ENCODE data around the gene IL17RE. TPM values are rescaled to one million over a fixed set of nuclear protein-coding genes. Genes with fewer than 3 reads are reported as not detected.

The IL17RE gene
- total and polyA plus RNA-seq, 2 of the 13 experiments (the other 11 are each of a cell fraction or from before 2014, with no cell fraction given) = 14.5 to 24.1 TPM

GRCh38 chr3:9862391-9863057 lies 40.1 kb upstream of the IL17RE start (continued):
- TF ChIP-seq, protein P1, sequence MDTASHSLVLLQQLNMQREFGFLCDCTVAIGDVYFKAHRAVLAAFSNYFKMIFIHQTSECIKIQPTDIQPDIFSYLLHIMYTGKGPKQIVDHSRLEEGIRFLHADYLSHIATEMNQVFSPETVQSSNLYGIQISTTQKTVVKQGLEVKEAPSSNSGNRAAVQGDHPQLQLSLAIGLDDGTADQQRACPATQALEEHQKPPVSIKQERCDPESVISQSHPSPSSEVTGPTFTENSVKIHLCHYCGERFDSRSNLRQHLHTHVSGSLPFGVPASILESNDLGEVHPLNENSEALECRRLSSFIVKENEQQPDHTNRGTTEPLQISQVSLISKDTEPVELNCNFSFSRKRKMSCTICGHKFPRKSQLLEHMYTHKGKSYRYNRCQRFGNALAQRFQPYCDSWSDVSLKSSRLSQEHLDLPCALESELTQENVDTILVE (CRISPR knock-in tag; IDR thresholded peaks at IDR 0.05) = 0 out of 2 replicates have a peak, but pooled peaks have one; percentile 25
- no peak for TF ChIP-seq SMAD9 (CRISPR knock-in tag; IDR thresholded peaks at IDR 0.05)
- TF ChIP-seq MAFF (IDR thresholded peaks at IDR 0.05; ENCODE audit: low read depth, low read length) = no peak
- TF ChIP-seq ZNF337 (CRISPR knock-in tag; IDR thresholded peaks at IDR 0.05; ENCODE audit: borderline replicate concordance, low read depth) = no peak
- TF ChIP-seq ZSCAN9 (CRISPR knock-in tag; IDR thresholded peaks at IDR 0.05; ENCODE audit: borderline replicate concordance) = no peak
- peak; percentile 72; the same call in 1 of the 2 replicates for TF ChIP-seq KLF12 (CRISPR knock-in tag; IDR thresholded peaks at IDR 0.05; ENCODE audit: borderline replicate concordance)
- TF ChIP-seq, protein P2, sequence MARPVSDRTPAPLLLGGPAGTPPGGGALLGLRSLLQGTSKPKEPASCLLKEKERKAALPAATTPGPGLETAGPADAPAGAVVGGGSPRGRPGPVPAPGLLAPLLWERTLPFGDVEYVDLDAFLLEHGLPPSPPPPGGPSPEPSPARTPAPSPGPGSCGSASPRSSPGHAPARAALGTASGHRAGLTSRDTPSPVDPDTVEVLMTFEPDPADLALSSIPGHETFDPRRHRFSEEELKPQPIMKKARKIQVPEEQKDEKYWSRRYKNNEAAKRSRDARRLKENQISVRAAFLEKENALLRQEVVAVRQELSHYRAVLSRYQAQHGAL (CRISPR knock-in tag; IDR thresholded peaks at IDR 0.05; ENCODE audit: not compliant biosample characterization) = no peak
- TF ChIP-seq ZSCAN25 (CRISPR knock-in tag; IDR thresholded peaks at IDR 0.05) = peak; percentile 91
- TF ChIP-seq, protein P3, sequence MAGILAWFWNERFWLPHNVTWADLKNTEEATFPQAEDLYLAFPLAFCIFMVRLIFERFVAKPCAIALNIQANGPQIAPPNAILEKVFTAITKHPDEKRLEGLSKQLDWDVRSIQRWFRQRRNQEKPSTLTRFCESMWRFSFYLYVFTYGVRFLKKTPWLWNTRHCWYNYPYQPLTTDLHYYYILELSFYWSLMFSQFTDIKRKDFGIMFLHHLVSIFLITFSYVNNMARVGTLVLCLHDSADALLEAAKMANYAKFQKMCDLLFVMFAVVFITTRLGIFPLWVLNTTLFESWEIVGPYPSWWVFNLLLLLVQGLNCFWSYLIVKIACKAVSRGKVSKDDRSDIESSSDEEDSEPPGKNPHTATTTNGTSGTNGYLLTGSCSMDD (CRISPR knock-in tag; IDR thresholded peaks at IDR 0.05) = no peak
- TF ChIP-seq MXD4 (CRISPR knock-in tag; IDR thresholded peaks at IDR 0.05) = no peak
- TF ChIP-seq, protein P4, sequence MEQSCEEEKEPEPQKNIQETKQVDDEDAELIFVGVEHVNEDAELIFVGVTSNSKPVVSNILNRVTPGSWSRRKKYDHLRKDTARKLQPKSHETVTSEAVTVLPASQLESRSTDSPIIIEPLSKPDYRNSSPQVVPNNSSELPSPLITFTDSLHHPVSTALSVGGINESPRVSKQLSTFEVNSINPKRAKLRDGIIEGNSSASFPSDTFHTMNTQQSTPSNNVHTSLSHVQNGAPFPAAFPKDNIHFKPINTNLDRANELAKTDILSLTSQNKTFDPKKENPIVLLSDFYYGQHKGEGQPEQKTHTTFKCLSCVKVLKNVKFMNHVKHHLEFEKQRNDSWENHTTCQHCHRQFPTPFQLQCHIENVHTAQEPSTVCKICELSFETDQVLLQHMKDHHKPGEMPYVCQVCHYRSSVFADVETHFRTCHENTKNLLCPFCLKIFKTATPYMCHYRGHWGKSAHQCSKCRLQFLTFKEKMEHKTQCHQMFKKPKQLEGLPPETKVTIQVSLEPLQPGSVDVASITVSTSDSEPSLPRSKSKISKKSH (CRISPR knock-in tag; IDR thresholded peaks at IDR 0.05; ENCODE audit: borderline replicate concordance) = no peak
- TF ChIP-seq, protein P5, sequence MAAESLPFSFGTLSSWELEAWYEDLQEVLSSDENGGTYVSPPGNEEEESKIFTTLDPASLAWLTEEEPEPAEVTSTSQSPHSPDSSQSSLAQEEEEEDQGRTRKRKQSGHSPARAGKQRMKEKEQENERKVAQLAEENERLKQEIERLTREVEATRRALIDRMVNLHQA (CRISPR knock-in tag; IDR thresholded peaks at IDR 0.05) = no peak
- no peak for TF ChIP-seq PAF1 (CRISPR knock-in tag; IDR thresholded peaks at IDR 0.05)
- no peak for TF ChIP-seq ZNF253 (CRISPR knock-in tag; IDR thresholded peaks at IDR 0.05; ENCODE audit: borderline replicate concordance)
- no peak for TF ChIP-seq ZNF552 (CRISPR knock-in tag; IDR thresholded peaks at IDR 0.05; ENCODE audit: borderline replicate concordance)
- TF ChIP-seq KIAA2018 (CRISPR knock-in tag; IDR thresholded peaks at IDR 0.05; ENCODE audit: borderline replicate concordance) = no peak

Data from HepG2 (cell line).